Keratinocyte (primary cell): Measurements from ENCODE around the gene PDCD11. TPM values are rescaled to one million over a fixed set of nuclear protein-coding genes. Genes with fewer than 3 reads are reported as not detected.

ENCODE experiments used
- DNase-seq: peaks from one replicate; pipeline ENCODE4 v3.0.0-alpha.2; 2011; ENCODE audit warnings: low read depth, missing footprints, low spot score
- FAIRE-seq: peaks from 2 replicates; lab custom pipeline; 2011; peaks lifted over from hg19 to GRCh38; lab: Jason Lieb, UNC
- H2AFZ ChIP-seq: 2 replicates; pipeline ENCODE4 v1.6.0; 2012; ENCODE audit warnings: low read length, control low read depth, inconsistent platforms; ENCODE audit not compliant: control insufficient read depth
- H3K27ac ChIP-seq: 2 replicates; pipeline ENCODE4 v1.5.1; 2011; ENCODE audit warnings: low read length; ENCODE audit not compliant: control insufficient read depth, insufficient read depth
- H3K27me3 ChIP-seq: 3 replicates; pipeline ENCODE4 v1.6.0; 2011; ENCODE audit warnings: low read length; ENCODE audit not compliant: control insufficient read depth, insufficient read depth; ENCODE audit errors: extremely low read depth
- H3K36me3 ChIP-seq, 2 experiments: 2 replicates in 1 of 2; 3 replicates in 1 of 2; pipeline ENCODE4 v1.5.1; 2011; ENCODE audit warnings: low read length in 2 of 2, mild to moderate bottlenecking in 1 of 2; ENCODE audit not compliant: control insufficient read depth in 2 of 2, insufficient read depth in 2 of 2; ENCODE audit errors: extremely low read depth in 1 of 2
- H3K4me1 ChIP-seq: 3 replicates; pipeline ENCODE4 v1.5.1; 2011; ENCODE audit warnings: low read length; ENCODE audit not compliant: control insufficient read depth, insufficient read depth; ENCODE audit errors: extremely low read depth
- H3K4me2 ChIP-seq: 3 replicates; pipeline ENCODE4 v1.6.0; 2011; ENCODE audit warnings: low read depth, low read length; ENCODE audit not compliant: control insufficient read depth, insufficient read depth; ENCODE audit errors: extremely low read depth
- H3K4me3 ChIP-seq, 3 experiments: fragments of 200-600 bp in 1 of 3; sonication (generic) in 1 of 3; 2 replicates in 2 of 3; 3 replicates in 1 of 3; pipeline ENCODE4 v1.5.1; 2011 to 2016; ENCODE audit warnings: low read length in 3 of 3, mild to moderate bottlenecking in 3 of 3, control low read depth in 2 of 3, inconsistent platforms in 1 of 3, low read depth in 1 of 3, mixed read lengths in 1 of 3, mixed run types in 1 of 3, moderate library complexity in 1 of 3; ENCODE audit not compliant: control insufficient read depth in 2 of 3, insufficient read depth in 2 of 3; ENCODE audit errors: extremely low read depth in 1 of 3
- H3K79me2 ChIP-seq: 2 replicates; pipeline ENCODE4 v1.6.0; 2012; ENCODE audit warnings: low read length; ENCODE audit not compliant: control insufficient read depth, insufficient read depth
- H3K9ac ChIP-seq: 3 replicates; pipeline ENCODE4 v1.6.0; 2011; ENCODE audit warnings: low read length; ENCODE audit not compliant: control insufficient read depth, insufficient read depth; ENCODE audit errors: extremely low read depth
- H3K9me1 ChIP-seq: 3 replicates; pipeline ENCODE4 v1.6.0; 2011; ENCODE audit warnings: low read length; ENCODE audit not compliant: control insufficient read depth, insufficient read depth; ENCODE audit errors: extremely low read depth
- H3K9me3 ChIP-seq: 2 replicates; pipeline ENCODE4 v1.5.1; 2012; ENCODE audit warnings: low read depth, low read length; ENCODE audit not compliant: control insufficient read depth
- H4K20me1 ChIP-seq: 3 replicates; pipeline ENCODE4 v1.6.0; 2011; ENCODE audit warnings: low read length; ENCODE audit not compliant: control insufficient read depth, insufficient read depth; ENCODE audit errors: extremely low read depth
- CTCF ChIP-seq, 3 experiments: IDR thresholded peaks in 1 of 3; conservative IDR thresholded peaks in 1 of 3; optimal IDR thresholded peaks in 1 of 3; 2 replicates in 2 of 3; 3 replicates in 1 of 3; pipeline versions ENCODE3 to v1.5.1; 2011; ENCODE audit warnings: low read length in 3 of 3, mild to moderate bottlenecking in 3 of 3, moderate library complexity in 2 of 3, control low read depth in 1 of 3, inconsistent platforms in 1 of 3; ENCODE audit not compliant: insufficient read depth in 2 of 3; ENCODE audit errors: extremely low read depth in 1 of 3
- EZH2 ChIP-seq: IDR thresholded peaks from one replicate; pipeline ENCODE4 v1.6.1; 2012; ENCODE audit warnings: inconsistent platforms, mild to moderate bottlenecking, low read length, moderate library complexity
- dilution Hi-C: fragments of 300-500 bp; cut with MboI; formaldehyde crosslinking; loops from one replicate; pipeline ENCODE4 v1.7.0; 2020; ENCODE audit warnings: low sequenced_read_pairs; ENCODE audit not compliant: extremely low pct_ligation_motif_present
- polyA minus RNA-seq, 3 experiments: library from RNA; depleted of rRNA, polyadenylated mRNA; stranded (reverse); fragments of >200 nt; gene quantifications; 1 replicate in 1 of 3; 2 replicates in 1 of 3; 3 replicates in 1 of 3; pipeline ENCODE4 v1.2.3, GENCODE V29; 2011
- polyA plus RNA-seq, 5 experiments: library from polyadenylated mRNA; depleted of rRNA in 3 of 5; stranded (reverse) in 3 of 5; stranded (forward) in 1 of 5; unstranded in 1 of 5; fragments of >200 nt; gene quantifications; 1 replicate in 1 of 5; 2 replicates in 3 of 5; 3 replicates in 1 of 5; pipeline versions ENCODE4 v1.2.1 to v1.2.3, GENCODE V29; 2011 to 2012; ENCODE audit warnings: missing spikeins in 2 of 5, low read depth in 1 of 5, low replicate concordance in 1 of 5

Gene PDCD11
- polyA plus RNA-seq (28.6 to 39.4 TPM (median 32.1 TPM) in 3 replicates), polyA minus RNA-seq (69.3 to 117 TPM (median 75.1 TPM) in 3 replicates)
- 42.0 TPM for polyA plus RNA-seq (2011; ENCODE audit: low read depth)
- polyA plus RNA-seq (2011; cell fraction: cytosol; rRNA removed) = 19.1 and 19.8 TPM in 2 replicates
- 124 TPM in 2 replicates for polyA plus RNA-seq (2011; cell fraction: nucleus; rRNA removed)
- 31.7 and 40.9 TPM in 2 replicates for polyA plus RNA-seq (2012; ENCODE audit: low replicate concordance)
- 28.4 TPM for polyA minus RNA-seq (2011; cell fraction: cytosol; rRNA and poly(A)+ RNA removed)
- polyA minus RNA-seq (2011; cell fraction: nucleus; rRNA and poly(A)+ RNA removed) = 86.0 and 140 TPM in 2 replicates

GRCh38 chr10:103396067-103396788, at the start of gene PDCD11, which contains the start of gene ATP5MK:
TSS of gene PDCD11 (plus strand) at chr10:103396626. CDS start at chr10:103398427, 1,801 bp downstream.
TSS of gene ATP5MK (minus strand) at chr10:103396475. CDS start at chr10:103392457, 4,018 bp downstream.
- H3K4me3 ChIP-seq = peak within 1 kb of the TSS; percentile 65 to 98 (median 93)
- TF ChIP-seq CTCF (optimal IDR thresholded peaks at IDR 0.05 in 1 of 3, IDR thresholded peaks at IDR 0.05 in 1 of 3, conservative IDR thresholded peaks at IDR 0.05 in 1 of 3; ENCODE audit: extremely low read depth in 1 of 3, insufficient read depth in 2 of 3, low read length in 3 of 3) (peak; percentile 38 to 45 (median 39)), EZH2 (no peak)
- peak within 1 kb of the TSS; percentile 84 for H3K27ac ChIP-seq
- DNase-seq (peak; percentile 86), FAIRE-seq (peak; percentile 83)
- peaks cover 18 to 27% of the 10 kb centered on the region in 2 experiments for H3K36me3 ChIP-seq
- no peaks in the 10 kb centered on the region for H3K27me3 ChIP-seq
- H4K20me1 ChIP-seq = no peaks in the 10 kb centered on the region
- peaks cover 17% of the 10 kb centered on the region for H3K4me1 ChIP-seq
- no peaks in the 10 kb centered on the region for H3K9me3 ChIP-seq
- peak within 1 kb of the TSS; percentile 92 for H3K4me2 ChIP-seq
- H3K9me1 ChIP-seq = no peaks in the 10 kb centered on the region
- peak within 1 kb of the TSS; percentile 90 for H3K9ac ChIP-seq
- H3K79me2 ChIP-seq = peaks cover 81% of the 10 kb centered on the region
- peak within 1 kb of the TSS; percentile 96 for H2AFZ ChIP-seq
- dilution Hi-C loops = no loop called here

GRCh38 chr10:103350175-103350516, 46.3 kb upstream of the PDCD11 start:
- DNase-seq = no peak
- TF ChIP-seq EZH2 = no peak
- no peak for TF ChIP-seq CTCF (optimal IDR thresholded peaks at IDR 0.05 in 1 of 3, IDR thresholded peaks at IDR 0.05 in 1 of 3, conservative IDR thresholded peaks at IDR 0.05 in 1 of 3; ENCODE audit: extremely low read depth in 1 of 3, insufficient read depth in 2 of 3, low read length in 3 of 3)
- Histone ChIP-seq H3K36me3 (peaks cover 4 to 7% of the 10 kb centered on the region in 2 experiments), H3K4me3 (peak overlapping the region; percentile 70 to 86 (median 82)), H3K27me3 (no peaks in the 10 kb centered on the region), H3K4me2 (peak overlapping the region; percentile 87), H3K4me1 (peaks cover 6% of the 10 kb centered on the region), H3K9me1 (no peaks in the 10 kb centered on the region), H3K27ac (peak overlapping the region; percentile 58), H4K20me1 (no peaks in the 10 kb centered on the region), H2AFZ (peak overlapping the region; percentile 90), H3K9me3 (no peaks in the 10 kb centered on the region), H3K79me2 (peaks cover 11% of the 10 kb centered on the region), H3K9ac (peak overlapping the region; percentile 81)
- FAIRE-seq = no peak
- dilution Hi-C loops = no loop called here
